EL (cell line): ENCODE results near the gene SF3A2.

ENCODE experiments used
- DNase-seq: peaks from one replicate; pipeline ENCODE4 v3.0.0-alpha.2; 2016

SF3A2 gene

GRCh38 chr19:2242816-2243215 lies 6.2 kb downstream of the SF3A2 start:
- no peak for DNase-seq

GRCh38 chr19:2243274-2244124 lies 6.9 kb downstream of the SF3A2 start:
- DNase-seq, result no peak

- DNase-seq, result no peak
These were observed 7.4 kb downstream of the SF3A2 start for GRCh38 chr19:2244125-2244411.

- no peak for DNase-seq
These were observed 7.9 kb downstream of the SF3A2 start for GRCh38 chr19:2244486-2244885.

GRCh38 chr19:2245273-2245672 lies 8.6 kb downstream of the SF3A2 start:
- no peak for DNase-seq

- DNase-seq, result no peak
These were observed 9.5 kb downstream of the SF3A2 start for GRCh38 chr19:2246014-2246620.

GRCh38 chr19:2246801-2247361 lies 10.3 kb downstream of the SF3A2 start:
- DNase-seq, result peak; percentile 73

GRCh38 chr19:2247433-2248101 lies 10.9 kb downstream of the SF3A2 start:
- no peak for DNase-seq

GRCh38 chr19:2248136-2249009 lies 11.7 kb downstream of the SF3A2 start:
- DNase-seq, result no peak

GRCh38 chr19:2249010-2249866 lies 12.6 kb downstream of the SF3A2 start, which contains the start of gene AMH:
Gene AMH (plus strand): TSS chr19:2249323. CDS start chr19:2249333, 10 bp downstream.
- DNase-seq, result no peak

- no peak for DNase-seq
These were observed 13.5 kb downstream of the SF3A2 start for GRCh38 chr19:2249880-2250765.

- DNase-seq, result no peak
These were observed 14.1 kb downstream of the SF3A2 start for GRCh38 chr19:2250766-2251105.

- DNase-seq, result no peak
These were observed 14.8 kb downstream of the SF3A2 start for GRCh38 chr19:2251106-2252054.

GRCh38 chr19:2252055-2252796 lies 15.6 kb downstream of the SF3A2 start:
- DNase-seq, result no peak

- no peak for DNase-seq
These were observed 16.1 kb downstream of the SF3A2 start for GRCh38 chr19:2252797-2253105.

GRCh38 chr19:2253106-2254063 lies 16.8 kb downstream of the SF3A2 start:
- no peak for DNase-seq

GRCh38 chr19:2254064-2254872 lies 17.6 kb downstream of the SF3A2 start:
- DNase-seq, result no peak
